HG03025 (cell line): ENCODE results near the gene POLR3B.
"Not testable (repeated sequence)": the region's sequence is repeated elsewhere in the genome, so short reads cannot be mapped to it uniquely, and the experiment has no call there.

ENCODE experiments used
- ATAC-seq: cut with Tn5 transposase; IDR thresholded peaks from one replicate; pipeline ENCODE4 v1.9.1; 2021; ENCODE audit warnings: mild to moderate bottlenecking, moderate library complexity; ENCODE audit not compliant: unreplicated experiment, low FRiP score

POLR3B gene

DNA sequence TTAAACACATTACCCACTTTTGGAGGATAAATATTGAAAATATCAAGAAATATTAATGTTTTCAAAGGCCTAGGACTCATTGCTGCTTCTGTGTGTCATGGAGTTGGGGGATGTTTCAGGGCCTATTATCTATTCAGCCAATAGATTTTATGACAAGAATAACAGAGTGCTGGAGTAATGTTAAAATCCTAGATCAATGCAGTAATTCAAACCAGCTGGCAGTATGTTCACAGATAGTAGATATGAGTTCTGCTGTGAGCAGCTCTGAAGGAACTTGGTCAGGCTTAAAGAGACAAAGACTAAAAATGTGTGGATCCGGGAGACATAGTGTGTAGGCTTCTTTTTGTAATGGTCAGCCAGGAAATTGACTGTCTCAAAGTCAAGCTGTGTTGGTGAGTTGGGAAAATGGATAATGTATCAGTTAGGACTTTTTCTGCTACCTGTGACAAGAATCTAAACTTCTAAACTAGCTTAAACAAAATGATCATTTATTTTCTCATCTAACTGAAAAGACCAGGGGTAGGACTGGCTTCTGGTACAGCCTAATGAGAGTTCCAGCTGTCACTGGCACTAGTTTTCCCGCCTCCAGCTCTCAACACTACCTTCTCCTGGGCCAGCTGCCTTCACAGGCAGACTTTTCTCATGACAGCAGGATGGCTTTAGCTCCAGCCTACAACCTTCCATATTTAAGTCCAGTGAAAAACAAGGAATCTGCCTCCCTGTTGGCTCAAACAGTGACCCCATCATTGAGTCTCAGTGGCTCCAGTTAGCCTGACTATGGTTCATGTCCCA is 16.3 kb upstream of the POLR3B start:
- no peak for ATAC-seq

DNA sequence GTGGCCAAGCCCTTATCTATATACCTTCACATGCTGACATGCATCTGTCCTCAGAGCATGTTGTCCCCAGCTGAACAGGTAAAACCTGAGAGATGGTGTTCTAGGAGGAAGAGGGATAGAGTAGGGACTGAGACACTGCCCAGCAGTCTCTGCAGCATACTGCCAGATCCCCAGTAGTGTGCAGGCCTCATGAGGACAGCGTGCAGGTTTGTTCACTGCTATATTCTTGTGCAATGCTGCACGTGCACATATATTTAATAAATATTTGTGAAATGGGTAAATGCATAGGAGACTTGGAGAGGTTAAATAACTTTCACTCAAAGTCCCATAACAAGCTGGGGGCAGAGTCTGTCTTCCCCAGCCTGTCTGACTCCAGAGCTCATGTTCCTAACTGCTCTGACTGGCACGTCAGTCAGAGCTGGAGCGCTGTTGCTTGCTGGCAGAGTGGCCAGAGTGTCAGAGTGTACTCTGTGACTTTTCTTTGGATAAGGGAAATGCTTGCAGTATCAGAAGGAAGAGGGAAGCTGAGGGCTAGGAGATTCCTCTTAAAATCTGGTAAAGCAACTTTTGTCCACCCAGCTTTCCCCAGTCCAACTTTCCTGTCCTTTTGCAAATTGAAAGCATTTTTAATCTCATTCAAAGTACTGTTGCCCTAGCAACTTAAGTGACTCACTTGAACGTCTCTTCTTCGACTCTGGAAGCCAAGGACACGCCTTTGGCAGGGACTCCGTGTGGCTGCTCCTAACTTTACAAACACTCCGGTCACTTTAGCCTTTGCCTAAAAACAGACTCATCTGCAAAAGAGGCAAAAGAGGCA is 14.9 kb upstream of the POLR3B start:
- no peak for ATAC-seq

DNA sequence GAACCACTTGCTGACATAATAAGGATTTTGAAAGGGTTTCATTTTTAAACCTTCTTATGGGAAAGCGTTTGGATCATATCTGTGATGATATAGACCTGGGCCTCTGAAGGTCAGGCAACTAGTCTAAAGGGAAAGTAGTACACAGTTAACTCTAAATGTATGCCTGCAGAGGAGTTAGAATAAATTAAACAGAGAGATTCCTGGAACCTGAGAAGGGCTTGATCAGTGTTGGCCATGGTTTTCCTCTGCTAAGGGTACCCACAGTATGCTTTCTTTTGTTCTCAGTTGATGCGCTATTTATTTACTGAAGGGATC is 14.4 kb upstream of the POLR3B start:
- ATAC-seq = no peak

DNA sequence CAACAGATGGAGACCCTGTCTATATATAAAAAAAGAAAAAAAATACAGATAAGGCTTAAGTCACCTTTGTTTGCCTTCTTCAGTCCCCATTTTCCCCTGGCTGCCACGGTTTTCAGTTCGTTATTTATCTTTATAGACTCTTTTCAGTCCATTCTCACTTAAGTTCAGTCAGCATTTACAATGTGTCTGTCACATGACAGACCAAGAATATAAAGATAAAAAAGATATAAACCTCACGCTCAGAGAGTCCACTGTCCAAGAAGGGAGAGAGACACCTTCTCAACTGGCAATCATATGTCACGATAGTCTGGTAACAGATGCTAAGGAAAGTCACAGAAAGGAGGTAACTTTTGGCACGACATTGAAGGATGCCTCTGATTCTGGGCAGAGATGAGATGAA is 13.4 kb upstream of the POLR3B start:
- no peak for ATAC-seq

DNA sequence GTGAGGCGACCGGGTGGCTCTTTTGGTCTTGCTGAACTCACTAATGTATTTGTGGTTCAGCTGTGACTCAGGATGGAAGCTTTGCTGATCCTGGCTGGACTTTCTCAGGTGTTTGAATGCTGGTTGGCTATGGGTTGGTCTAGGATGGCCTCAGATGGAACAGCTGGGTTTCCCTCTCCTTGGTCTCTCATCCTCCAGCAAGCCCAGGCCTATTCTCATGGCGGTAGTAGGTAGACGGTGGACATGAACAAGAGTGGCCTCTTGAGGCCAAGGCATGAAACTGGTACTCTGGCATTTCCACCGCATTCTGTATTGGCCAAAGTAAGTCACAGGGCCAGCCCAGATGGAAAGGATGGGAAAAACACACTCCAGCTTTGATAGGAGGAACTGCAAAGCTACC is 11.8 kb upstream of the POLR3B start:
- no peak for ATAC-seq

DNA sequence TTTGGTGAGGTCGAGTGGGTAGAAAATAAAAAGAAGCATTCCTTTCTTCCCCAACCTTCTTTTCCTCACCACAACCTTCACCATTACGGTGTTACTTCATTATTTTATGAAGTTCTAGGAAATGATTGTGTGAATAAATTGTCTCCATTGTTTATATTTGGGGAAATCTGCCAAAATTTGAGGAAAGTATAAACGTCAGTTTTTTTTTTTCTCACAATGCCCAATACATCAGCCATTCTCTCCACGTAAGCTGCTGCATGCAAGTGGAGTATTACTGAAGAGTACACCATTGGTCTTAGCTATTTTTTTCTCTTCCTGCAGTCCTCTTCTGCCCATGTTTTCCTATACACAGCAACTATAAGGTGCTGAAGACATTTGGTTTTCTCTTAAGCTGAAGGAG is 9.1 kb upstream of the POLR3B start:
- no peak for ATAC-seq

DNA sequence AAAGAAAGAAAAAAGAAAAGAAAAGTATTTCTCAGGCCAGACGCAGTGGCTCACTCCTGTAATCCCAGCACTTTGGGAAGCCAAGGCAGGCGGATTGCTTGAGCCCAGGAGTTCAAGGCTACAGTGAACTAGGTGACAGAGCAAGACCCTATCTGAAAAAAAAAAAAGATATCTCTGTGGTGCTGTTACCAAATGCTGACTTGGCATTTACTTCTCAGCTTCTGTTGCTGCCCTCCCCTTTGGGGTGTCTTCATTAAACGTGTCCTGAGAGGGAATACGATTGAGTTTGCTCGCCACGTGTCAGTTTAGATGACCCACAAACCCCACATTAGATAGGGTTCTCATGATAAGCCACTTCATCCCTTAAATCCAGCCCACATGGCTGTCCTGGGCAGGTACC is 4.4 kb upstream of the POLR3B start:
- no peak for ATAC-seq

DNA sequence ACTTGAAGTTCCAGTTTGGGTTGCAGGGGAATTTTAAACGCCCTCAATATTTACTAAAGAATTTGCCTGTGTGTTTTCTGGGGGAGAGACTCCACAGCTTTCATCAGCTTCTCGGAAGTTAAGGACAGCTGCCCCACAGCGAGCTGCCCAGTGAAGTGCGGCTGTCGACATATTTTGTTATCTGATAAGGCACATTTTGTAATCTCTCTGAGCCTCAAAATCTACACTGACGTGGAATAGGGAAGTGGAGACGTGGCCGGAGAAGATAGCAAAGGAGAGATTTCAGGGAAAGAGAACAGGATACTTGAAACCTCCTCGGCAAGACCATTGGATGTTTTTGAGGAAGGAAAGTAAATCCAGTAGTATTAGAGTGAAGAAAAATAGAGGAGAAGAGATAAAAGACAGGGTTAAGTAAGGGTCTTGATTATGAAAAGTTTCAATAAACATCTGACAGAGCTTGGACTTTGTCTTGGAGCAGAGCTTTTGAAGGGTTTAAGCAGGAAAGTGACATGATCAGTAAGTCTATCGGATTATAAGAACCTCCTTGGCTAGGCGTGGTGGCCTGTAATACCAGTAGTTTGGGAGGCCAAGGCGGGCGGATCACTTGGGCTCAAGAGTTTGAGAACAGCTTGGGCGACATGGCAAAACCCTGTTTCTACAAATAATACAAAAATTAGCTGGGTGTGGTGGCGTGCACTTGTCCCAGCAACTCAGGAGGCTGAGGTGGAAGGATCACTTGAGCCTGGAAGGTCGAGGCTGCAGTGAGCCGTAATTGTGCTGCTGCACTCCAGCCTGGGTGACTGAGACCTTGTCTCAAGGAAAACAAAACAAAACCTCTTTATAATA is 1.1 kb downstream of the POLR3B start:
- peak; percentile 15 for ATAC-seq

DNA sequence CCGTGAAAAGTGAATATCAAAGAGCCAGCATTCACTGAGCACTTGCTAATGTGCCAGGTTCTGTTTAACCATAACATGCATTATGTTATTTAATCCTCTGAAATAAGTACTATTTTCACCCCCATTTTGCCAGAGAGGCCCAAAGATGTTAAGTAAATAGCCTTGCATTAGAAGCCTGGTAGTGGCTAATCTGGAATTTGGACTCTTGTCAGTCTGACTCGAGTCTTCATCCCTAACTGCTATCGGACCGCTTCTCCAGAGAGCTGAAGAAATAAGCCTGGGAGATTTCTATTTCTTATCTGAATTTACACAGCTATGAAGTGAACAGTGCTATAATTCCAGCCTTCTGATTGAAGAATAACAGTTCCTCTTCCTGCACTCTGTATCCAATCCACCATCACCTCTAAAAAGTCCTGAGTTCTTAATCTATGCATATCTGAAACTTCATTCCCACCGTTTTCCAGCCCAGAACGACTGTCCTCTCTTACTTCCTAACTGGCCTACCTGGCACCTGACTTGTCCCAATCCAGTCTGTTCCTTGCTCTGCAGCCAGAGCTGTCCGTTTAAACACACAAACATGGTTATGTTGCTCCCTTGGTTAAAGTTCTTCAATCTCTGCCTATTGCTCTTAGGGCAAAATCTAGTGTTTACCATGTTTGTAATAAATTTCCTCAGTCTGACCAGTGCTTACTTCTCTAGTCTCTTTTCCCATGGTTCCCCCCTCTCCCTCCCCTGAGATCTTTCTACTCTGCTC is 2.3 kb downstream of the POLR3B start:
- no peak for ATAC-seq

DNA sequence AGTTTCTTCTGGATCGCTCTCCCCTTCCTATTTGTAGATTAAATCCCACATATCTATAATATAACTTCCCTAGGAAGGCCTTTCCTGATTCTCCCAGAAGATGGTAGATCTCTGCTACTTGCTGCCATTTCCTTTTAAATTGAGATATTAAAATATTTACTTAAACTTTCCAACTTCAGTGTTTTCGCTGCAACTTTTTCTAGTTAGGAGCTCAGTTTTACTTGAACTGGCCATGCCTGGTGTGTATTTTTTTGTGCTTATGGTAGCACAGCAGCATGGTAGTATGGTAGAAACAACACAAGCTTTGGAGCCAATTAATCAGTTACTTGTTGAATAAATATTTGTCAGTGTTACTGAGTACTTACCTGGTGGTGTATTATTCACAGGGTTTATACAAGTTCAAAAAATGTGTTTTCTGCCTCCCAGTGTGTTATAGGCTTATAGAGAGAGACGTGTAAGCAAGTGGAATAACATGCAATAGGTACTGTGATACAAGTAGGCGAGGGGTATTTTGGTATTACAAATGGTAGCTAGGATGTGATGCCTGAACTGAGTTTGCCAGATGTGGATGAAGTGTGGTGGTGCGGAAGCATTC is 2.9 kb downstream of the POLR3B start:
- no peak for ATAC-seq

DNA sequence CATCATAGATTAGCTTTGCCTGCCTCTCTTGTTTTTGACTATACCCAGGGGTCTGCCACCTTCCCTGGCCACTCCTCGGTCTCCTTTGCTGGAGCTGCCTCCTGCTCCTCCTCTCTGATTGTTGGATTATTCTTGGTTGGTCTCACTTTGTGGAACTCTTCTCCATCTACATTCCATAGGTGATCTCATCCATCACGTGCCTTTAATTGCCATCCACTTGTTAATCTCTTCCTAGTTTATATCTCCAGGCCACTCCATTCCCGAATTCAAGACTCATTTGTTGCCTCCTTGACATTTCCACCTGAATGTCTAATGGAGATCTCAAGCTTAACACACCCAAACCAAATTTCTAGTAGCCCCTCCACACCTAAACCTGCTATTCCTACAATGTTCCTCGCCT is 5.4 kb downstream of the POLR3B start:
- ATAC-seq = no peak

DNA sequence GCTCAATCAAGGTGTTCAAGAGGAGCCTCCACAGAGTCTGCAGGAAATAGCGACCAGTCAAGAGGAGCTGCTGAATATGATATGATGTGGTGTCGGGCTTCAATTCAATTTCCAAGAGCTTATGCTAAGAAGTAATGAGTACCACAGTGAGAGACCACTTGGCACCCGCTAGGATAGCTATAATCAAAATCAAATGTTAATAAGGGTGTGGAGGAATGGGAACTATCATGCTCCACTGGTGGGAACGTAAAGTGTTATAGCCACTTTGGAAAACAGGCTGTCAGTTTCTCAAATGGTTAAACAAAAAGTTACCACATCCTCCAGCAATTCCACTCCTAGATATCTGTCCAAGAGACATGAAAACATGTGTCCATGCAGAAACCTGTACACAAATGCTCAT is 6.7 kb downstream of the POLR3B start:
- no peak for ATAC-seq

DNA sequence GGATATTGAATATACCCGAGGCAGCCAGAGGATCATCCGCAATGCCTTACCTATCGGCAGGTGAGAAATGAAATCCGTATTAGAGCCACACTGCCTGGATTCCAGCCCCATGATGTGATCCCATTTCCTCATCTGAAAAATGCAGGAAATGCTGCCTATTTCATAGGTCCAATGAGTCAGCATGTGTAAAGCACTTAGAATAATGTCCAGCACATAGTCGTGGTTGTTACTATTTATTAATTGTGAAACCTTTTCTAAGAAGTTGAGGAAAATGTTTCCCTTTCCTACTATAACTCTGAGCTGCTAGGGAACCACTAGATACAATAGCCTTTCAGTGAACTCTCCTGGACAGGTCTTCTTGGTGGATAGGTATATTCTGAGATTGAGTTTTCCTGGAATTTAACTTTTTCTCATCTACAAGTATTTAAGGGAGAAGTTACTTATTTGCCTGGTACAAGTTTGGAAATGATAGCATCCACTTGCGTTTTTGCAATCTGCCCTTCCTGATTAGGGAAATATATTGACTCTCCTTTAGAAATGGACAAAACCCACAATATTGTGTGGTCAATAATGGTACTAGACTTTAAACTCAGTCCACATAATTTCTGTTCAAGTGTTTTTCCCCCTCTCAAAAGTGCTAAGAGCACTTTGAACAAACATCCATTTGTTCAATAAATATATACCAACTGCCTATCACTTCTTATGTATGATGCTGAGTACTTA is 12.2 kb downstream of the POLR3B start:
- ATAC-seq = no peak

DNA sequence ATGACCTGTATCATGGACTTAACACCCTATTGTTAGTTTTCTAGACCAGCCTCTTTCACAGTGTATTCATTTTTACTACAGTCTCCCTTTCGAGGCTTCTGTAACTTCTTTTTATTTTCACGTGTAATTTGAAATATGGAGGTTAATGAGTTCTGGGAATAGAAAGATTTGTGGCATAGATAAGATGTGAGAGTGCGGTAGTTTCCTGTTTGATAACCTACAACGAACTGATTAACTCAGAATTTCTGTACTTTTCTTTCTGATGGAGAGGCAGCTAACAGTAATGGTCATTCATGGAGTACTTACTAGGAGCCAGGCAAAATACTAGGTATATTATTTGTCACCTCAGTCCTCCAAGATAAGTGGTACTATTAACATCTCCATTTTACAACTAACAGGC is 21.2 kb downstream of the POLR3B start:
- ATAC-seq = no peak

DNA sequence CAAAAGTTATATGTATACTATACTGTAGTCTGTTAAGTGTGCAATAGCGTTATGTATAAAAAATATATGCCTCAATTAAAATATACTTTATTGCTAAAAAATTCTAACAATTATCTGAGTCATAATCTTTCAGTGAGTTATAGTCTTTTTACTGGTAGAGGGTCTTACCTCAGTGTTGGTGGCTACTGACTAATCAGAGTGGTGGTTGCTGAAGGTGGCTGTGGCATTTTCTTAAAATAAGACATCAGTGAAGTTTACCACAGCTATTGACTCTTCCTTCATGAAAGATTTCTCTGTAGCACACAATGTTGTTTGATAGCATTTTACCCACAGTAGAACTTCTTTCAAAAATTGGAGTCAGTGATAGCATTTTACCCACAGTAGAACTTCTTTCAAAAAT is 23.4 kb downstream of the POLR3B start:
- ATAC-seq = no peak

DNA sequence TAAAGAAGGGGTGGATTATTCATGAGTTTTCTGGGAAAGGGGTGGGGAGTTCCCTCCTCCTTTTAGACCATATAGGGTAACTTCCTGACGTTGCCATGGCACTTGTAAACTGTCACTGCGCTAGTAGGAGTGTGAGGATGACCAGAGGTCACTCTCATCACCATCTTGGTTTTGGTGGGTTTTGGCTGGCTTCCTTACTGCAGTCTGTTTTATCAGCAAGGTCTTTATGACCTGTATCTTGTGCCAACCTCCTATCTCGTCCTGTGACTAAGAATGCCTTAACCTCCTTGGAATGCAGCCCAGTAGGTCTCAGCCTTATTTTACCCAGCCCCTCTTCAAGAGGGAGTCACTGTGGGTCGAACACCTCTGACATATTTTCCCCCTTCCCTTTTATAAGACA is 24.3 kb downstream of the POLR3B start:
- ATAC-seq = not testable (repeated sequence)

DNA sequence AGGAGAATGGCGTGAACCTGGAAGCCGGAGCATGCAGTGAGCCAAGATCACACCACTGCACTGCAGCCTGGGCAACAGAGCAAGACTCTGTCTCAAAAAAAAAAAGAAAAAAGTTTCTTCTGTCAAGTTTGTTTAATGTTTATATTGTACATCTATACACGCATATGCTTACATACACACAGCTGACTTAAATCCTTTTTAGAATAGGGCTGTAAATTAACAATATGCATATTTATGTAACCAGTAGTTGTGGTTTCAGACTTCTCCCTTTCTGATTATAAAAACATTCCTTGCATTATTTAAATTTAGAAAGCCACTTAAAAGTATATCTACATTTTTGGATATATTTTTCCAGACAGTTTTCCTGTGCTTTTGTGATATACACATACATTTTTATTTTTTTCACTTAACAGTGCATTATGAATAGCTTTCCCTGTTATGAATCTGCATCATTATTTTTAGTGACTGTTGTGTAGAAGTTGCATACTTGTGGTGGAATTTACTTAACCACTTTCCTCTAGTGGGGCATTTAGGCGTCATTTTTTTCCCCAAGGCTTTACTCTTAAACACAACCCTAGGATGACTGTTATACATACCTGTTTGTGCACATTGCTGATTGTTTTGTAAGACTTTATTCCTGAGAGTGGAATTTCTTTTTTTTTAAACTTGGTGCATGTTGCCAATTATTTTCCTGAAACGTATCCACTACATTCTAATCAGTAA is 29.4 kb downstream of the POLR3B start:
- ATAC-seq = no peak

DNA sequence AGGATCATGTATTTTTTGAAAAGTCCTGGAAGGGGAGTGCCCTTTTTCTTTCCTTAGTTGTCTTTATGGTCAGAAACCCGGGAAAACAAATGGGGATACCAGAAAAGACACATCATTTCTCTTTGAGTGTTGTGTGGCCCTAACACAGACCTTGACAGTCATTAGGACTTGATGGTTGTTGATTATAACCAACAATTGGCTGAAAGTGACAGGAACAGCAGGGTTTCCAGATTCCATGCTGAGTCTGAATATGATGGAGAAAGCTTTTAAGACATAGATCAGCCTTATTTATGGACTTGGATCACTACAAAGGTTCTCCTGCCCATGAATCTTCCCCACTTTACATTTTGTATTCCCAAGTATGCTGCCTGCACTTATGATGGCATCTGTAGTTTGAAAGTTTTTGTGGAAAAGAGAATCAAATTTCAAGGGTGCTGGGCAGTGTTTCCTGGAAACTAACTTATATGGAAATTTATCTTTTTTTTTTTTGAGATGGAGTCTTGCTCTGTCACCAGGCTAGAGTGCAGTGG is 30.4 kb downstream of the POLR3B start:
- ATAC-seq = no peak

DNA sequence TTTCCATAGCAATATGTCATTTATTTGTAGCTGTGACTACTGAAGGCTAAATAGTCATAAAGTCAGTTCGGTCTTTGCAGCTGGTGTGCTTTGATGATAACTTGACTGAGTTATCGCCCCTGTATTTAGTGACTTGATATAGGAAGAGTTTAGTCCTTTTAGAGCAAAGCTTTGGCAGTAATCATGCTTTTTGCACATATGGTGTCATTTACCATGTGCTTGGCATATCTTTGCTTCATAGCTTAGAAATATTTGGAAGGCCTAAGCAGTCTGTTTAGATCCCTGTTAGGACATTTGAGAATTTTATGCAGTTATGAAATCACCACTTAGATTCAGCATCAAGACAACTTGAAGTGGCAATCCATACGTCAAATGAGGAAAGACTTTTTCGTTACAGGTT is 31.6 kb downstream of the POLR3B start:
- ATAC-seq = no peak
